Ectodermal cell (in vitro differentiated cells): ENCODE results near the gene PPP1R13B.
"Not testable (repeated sequence)": the region's sequence is repeated elsewhere in the genome, so short reads cannot be mapped to it uniquely, and the experiment has no call there.

ENCODE experiments used
- H3K27ac ChIP-seq: 2 replicates; pipeline ENCODE4 v1.7.0; 2013; ENCODE audit warnings: mild to moderate bottlenecking, low read depth, low read length; ENCODE audit not compliant: insufficient read depth, poor library complexity, severe bottlenecking
- H3K27me3 ChIP-seq: 2 replicates; pipeline ENCODE4 v1.7.0; 2013; ENCODE audit warnings: mild to moderate bottlenecking, low read length; ENCODE audit not compliant: insufficient read depth, control insufficient read depth, poor library complexity, severe bottlenecking
- H3K36me3 ChIP-seq: one replicate; pipeline ENCODE4 v1.7.0; 2013; ENCODE audit warnings: low read length; ENCODE audit not compliant: control insufficient read depth, insufficient read depth
- H3K4me1 ChIP-seq: one replicate; pipeline ENCODE4 v1.7.0; 2013; ENCODE audit warnings: low read length; ENCODE audit not compliant: control insufficient read depth, insufficient read depth
- H3K4me3 ChIP-seq: 2 replicates; pipeline ENCODE4 v1.7.0; 2013; ENCODE audit warnings: low read depth, low read length, control low read depth; ENCODE audit not compliant: insufficient read depth
- H3K9me3 ChIP-seq: 2 replicates; pipeline ENCODE4 v1.7.0; 2013; ENCODE audit warnings: mild to moderate bottlenecking, low read length, moderate library complexity; ENCODE audit not compliant: control insufficient read depth
- WGBS, 2 experiments: methylation state at CpG; one replicate each; pipeline ENCODE4 v1.1.7; 2013; ENCODE audit warnings: missing lambda C conversion rate in 2 of 2; 5-methylcytosine and 5-hydroxymethylcytosine counted together

Gene PPP1R13B

DNA sequence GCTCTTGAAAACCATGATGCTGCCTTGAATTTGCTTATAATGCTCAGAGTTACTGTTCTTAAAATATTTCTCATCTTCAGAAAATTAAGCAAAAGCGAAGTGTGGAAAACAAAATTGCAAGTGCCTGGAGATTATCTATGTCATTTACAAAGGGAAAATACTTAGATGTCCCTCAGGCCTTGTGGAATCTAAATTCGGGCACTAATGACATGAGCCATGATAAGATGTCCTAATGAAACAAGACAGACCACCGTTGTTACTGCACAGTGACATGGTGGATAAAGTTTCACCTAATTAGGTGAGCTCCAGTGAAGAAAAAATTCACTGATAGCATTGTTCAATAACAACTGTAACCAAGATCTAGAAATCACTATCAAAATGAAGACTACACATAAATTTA is 30.4 kb downstream of the PPP1R13B start:
- no peak overlapping the region for H3K4me3 ChIP-seq
- H3K27me3 ChIP-seq: no peaks in the 10 kb centered on the region
- H3K4me1 ChIP-seq: peaks cover 6% of the 10 kb centered on the region
- H3K9me3 ChIP-seq: no peaks in the 10 kb centered on the region
- WGBS, 2 experiments: 91 to 95% methylated on average over 3 of the region's 3 CpGs
- H3K27ac ChIP-seq: no peak overlapping the region
- no peaks in the 10 kb centered on the region for H3K36me3 ChIP-seq

DNA sequence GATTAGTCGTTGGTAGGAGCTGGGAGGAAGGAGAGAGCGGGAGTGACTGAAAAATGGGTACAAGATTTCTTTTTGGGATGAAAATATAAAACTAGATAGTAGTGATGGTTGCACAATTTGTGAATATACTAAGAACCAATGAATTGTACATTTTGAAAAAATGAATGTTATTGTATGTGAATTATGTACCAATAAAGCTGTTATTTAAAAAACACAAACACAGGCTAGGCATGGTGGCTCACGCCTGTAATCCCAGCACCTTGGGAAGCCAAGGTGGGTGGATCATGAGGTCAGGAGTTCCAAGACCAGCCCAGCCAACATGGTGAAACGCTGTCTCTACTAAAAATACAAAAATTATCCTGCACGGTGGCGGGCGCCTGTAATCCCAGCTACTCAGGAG is 32.1 kb downstream of the PPP1R13B start:
- Histone ChIP-seq H3K27ac (no peak overlapping the region), H3K4me3 (no peak overlapping the region), H3K9me3 (no peaks in the 10 kb centered on the region), H3K27me3 (no peaks in the 10 kb centered on the region), H3K4me1 (peaks cover 6% of the 10 kb centered on the region), H3K36me3 (no peaks in the 10 kb centered on the region)
- 94 to 96% methylated on average over 7 of the region's 7 CpGs for WGBS, 2 experiments

DNA sequence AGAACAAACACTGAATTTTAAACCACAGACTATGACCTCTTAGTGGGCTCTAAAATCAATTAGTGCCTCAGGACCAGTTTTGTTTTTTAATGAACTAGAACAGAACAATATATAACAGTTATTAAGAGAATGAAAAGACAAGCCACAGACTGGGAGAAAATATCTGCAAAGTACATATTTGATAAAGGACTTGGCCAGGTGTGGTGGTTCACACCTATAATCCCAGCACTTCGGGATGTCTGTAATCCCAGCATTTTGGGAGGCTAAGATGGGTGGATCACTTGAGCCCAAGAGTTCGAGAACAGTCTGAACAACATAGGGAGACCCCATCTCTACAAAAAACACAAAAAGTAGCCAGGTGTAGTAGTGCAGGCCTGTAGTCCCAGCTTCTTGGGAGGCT is 36.2 kb downstream of the PPP1R13B start:
- Histone ChIP-seq H3K27me3 (no peaks in the 10 kb centered on the region), H3K4me3 (no peak overlapping the region), H3K4me1 (no peaks in the 10 kb centered on the region), H3K9me3 (no peaks in the 10 kb centered on the region), H3K27ac (no peak overlapping the region), H3K36me3 (no peaks in the 10 kb centered on the region)
- 90 to 92% methylated on average over 2 of the region's 2 CpGs for WGBS, 2 experiments

DNA sequence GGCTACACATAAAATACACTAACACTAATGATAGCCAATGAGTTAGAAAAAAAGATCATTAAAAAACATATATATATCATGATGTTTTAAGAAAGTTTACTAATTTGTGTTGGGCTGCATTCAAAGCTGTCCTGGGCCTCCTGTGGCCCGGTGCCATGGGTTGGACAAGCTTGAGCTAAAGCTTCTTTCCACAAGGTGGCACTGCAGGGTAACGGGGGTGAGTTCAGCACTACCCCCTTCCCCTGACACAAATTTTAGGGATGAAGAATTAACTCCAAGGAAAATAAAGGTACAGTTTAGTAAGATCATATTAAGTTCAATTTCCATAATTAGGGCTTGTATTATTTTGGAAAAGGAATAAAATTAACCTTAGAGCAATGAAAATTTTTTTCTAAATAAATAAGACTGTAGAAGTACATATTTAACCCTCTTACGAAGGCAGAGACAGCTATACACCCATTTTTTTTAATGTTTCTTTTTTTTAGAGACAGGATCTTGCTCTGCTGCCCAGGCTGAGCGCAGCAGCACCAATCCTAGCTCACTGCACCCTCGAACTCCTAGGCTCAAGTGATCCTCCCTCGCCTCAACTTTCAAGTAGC is 38.9 kb downstream of the PPP1R13B start:
- Histone ChIP-seq H3K27ac (no peak overlapping the region), H3K9me3 (no peaks in the 10 kb centered on the region)
- 55 to 65% methylated on average over 5 to 6 of the region's 6 CpGs for WGBS, 2 experiments

DNA sequence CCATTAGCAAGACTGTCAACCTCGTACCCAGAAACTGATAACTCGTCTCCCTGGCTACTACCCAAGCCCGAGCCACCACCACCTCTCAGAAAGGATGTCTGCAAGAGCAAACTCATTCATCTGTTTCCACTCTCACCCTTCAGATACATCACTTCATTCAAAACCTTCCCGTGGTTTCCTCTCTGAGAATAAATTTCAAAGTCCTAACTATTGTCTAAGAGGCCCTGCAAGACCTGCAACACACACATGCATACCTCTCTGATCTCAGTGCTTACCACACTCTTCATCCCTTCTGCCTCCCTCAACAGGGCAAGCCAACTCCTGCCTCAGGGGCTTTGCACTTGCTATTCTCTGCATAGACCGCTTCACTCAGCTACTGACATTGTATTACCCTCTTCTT is 40.6 kb downstream of the PPP1R13B start:
- Histone ChIP-seq H3K27me3 (no peaks in the 10 kb centered on the region), H3K27ac (no peak overlapping the region), H3K9me3 (no peaks in the 10 kb centered on the region), H3K36me3 (no peaks in the 10 kb centered on the region), H3K4me3 (no peak overlapping the region), H3K4me1 (no peaks in the 10 kb centered on the region)
- 82 to 83% methylated on average over 5 of the region's 5 CpGs for WGBS, 2 experiments

More for the DNA sequence above, 38.9 kb downstream of the PPP1R13B start:
- Histone ChIP-seq H3K27me3 (no peaks in the 10 kb centered on the region), H3K36me3 (no peaks in the 10 kb centered on the region), H3K4me1 (no peaks in the 10 kb centered on the region), H3K4me3 (no peak overlapping the region)

DNA sequence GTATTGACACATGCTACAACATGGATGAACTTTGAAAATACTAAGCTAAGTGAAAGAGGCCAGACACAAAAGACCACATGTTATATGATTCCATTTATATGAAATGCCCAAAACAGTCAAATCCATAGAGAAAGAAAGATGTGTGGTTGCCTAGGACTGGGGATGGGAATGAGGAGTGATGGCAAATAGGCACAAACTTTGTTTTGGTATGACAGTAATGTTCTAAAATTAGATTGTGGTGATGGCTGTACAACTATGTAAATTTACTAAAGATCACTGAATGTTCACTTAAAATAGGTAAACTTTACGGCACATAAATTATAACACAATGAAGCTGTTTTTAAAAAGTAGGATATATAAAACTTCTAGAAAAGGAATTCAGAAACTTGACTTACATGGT is 41.7 kb downstream of the PPP1R13B start:
- Histone ChIP-seq H3K4me3 (no peak overlapping the region), H3K27ac (no peak overlapping the region), H3K27me3 (no peaks in the 10 kb centered on the region), H3K36me3 (no peaks in the 10 kb centered on the region), H3K9me3 (no peaks in the 10 kb centered on the region), H3K4me1 (no peaks in the 10 kb centered on the region)
- WGBS, 2 experiments: no CpG with 5 or more reads among the region's 1 CpG

DNA sequence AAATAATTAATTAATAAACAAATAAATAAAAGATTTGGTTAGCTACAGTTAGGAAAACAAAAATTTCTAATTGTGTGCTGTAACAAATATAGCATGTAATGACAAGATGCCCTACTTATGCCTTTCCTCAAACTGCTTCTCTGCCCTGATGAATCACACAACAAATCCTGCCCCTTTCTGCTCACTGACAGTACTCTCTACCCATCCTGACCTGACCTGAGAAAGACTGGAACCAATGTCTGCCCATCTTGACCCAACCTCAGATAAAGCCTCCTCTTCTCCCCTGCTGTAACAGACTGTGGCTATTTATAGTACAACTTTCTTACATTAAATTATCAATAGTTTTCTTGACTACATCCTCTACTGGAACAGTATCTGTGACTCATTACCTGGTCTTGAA is 43.7 kb downstream of the PPP1R13B start:
- Histone ChIP-seq H3K27ac (no peak overlapping the region), H3K27me3 (no peaks in the 10 kb centered on the region), H3K4me3 (no peak overlapping the region), H3K36me3 (no peaks in the 10 kb centered on the region), H3K4me1 (no peaks in the 10 kb centered on the region), H3K9me3 (no peaks in the 10 kb centered on the region)

DNA sequence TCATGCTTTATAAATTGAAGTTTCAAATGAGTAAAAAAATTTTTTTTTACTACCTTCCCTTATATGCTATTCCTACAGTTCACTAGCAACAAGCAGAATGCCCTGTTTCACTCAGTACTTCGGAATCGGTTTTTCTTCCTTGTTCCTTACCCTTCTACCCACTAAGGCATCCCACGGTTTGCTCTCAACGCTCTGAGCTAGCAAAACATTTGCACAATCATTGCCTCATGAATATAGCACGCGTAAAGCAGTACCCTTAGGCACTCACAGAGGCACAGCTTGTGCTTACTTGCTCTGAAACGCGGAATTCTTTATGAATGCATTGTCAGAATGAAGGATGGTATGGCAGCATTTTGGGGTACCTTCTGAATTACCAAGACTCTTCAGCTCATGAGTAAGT is 45.0 kb downstream of the PPP1R13B start:
- no peaks in the 10 kb centered on the region for H3K9me3 ChIP-seq
- no peak overlapping the region for H3K27ac ChIP-seq
- H3K36me3 ChIP-seq: no peaks in the 10 kb centered on the region
- H3K4me1 ChIP-seq: no peaks in the 10 kb centered on the region
- no peak overlapping the region for H3K4me3 ChIP-seq
- H3K27me3 ChIP-seq: no peaks in the 10 kb centered on the region
- 84 to 87% methylated on average over 8 of the region's 8 CpGs for WGBS, 2 experiments

DNA sequence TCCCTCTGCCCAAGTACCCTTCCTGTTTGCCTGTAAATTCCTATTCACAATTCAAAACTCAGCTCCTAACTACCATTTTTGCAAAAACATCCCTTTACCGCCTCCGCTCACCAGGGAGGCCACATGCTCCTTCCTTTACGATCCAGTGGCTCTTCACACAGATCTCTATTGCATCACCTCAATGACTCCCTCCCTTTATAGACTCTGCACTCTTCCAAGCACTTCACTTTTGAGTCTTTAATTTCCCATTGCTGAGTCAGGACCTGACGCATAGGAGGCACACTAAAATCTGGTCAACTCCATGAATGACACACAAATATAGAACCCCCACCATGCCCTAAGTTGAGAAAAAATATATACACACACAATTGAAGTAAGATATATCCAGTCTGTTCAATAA is 45.9 kb downstream of the PPP1R13B start:
- Histone ChIP-seq H3K4me3 (no peak overlapping the region), H3K27me3 (no peaks in the 10 kb centered on the region), H3K36me3 (no peaks in the 10 kb centered on the region), H3K4me1 (no peaks in the 10 kb centered on the region), H3K9me3 (no peaks in the 10 kb centered on the region), H3K27ac (no peak overlapping the region)
- WGBS, 2 experiments: 73 to 75% methylated on average over 4 of the region's 4 CpGs

DNA sequence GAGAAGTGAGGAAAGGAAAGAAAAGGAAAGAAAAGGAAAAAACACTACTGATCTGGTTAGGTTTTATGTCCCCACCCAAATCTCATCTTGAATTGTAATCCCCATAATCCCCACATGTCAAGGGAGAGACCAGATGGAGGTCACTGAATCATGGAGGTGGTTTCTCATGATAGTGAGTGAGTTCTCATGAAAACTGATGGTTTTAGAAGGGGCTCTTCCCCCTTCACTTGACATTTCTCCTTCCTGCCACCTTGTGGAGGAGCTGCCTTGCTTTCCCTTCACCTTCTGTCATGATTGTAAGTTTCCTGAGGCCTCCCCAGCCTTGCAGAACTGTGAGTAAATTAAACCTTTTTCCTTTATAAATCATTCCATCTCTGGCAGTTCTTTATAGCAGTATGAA is 54.2 kb downstream of the PPP1R13B start:
- not testable (repeated sequence) for H3K4me3 ChIP-seq, H3K4me1 ChIP-seq, H3K9me3 ChIP-seq, H3K36me3 ChIP-seq, H3K27me3 ChIP-seq, H3K27ac ChIP-seq

DNA sequence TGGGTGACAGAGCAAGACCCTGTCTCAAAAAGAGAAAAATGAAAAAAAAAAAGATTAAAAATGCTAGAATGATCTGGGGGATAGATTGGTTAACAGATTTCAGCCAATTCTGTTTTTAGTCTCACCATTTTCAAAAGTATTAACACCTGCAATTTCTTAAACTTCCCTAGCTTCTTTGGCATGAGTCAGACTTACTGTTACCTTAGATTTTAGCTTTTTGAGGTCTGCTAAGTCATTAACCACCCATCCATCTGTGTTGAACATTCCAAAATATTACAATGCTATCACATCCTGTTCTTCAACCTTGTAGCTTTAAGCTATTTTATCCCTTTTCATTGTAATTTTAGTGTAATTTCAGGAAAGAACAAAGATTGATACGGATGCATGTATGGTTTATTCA is 59.3 kb downstream of the PPP1R13B start:
- 100% methylated on average over 1 of the region's 1 CpG; no CpG with 5 or more reads in 1 of the 2 experiments for WGBS, 2 experiments
- no peak overlapping the region for H3K27ac ChIP-seq
- no peaks in the 10 kb centered on the region for H3K27me3 ChIP-seq
- H3K36me3 ChIP-seq: no peaks in the 10 kb centered on the region
- no peaks in the 10 kb centered on the region for H3K9me3 ChIP-seq
- no peak overlapping the region for H3K4me3 ChIP-seq
- no peaks in the 10 kb centered on the region for H3K4me1 ChIP-seq
